Measurements from ENCODE around the gene ZNF319. TPM values are rescaled to one million over a fixed set of nuclear protein-coding genes. Genes with fewer than 3 reads are reported as not detected.

Gene ZNF319
- total RNA-seq, 1 donor from 2014 or later: 14.9 TPM

DNA sequence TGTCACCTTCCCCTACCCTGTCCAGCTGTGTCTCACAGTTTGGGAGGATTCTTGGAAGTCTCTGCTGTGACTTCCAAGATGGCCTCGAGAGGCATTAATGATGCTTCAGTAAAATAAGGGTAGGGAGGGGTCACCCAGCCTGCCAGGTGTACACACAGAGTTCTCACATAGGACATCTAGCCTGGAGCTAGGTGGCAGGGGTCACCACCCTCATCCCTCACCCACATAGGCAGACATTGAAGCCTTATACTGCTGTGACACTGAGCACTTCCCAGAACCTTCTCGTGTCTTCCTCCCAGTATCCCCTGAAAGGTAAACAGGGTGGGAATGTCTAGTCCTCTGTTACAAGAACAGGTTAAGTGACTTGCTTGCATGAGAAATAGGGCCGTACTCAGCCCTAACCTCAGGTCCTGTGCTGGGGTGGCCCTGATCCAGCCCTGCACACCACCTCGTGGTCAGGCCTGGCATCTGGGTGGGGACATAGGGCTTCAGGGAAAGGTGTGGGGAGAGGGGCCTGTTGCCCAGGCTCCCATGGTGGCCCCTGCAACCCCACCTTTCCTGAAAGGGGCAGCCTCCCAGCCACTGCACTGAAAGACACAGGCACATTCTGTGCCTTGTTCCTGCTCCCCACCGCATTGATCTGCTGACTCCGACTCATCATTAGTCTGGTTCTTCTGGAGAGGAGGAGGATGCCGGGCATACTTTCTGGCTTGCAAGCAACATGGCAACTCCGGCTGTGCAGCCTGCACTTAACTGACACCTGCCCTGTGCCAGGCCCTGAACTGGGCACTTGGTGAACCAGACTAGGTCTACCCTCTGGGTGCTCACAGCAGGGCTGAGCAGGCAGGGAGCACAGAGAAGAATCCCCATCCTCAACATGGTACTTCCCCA is 21.4 kb upstream of the ZNF319 start:
- Mint-ChIP-seq H3K9me3 (ENCODE audit: low read depth) (no peaks in the 10 kb centered on the region), H3K36me3 (ENCODE audit: insufficient read depth) (no peaks in the 10 kb centered on the region), H3K4me1 (ENCODE audit: low read depth) (peaks cover 20% of the 10 kb centered on the region), H3K4me3 (ENCODE audit: low read depth) (no peak overlapping the region), H3K27me3 (no peaks in the 10 kb centered on the region), H3K27ac (no peak overlapping the region)
- TF ChIP-seq, protein P1, sequence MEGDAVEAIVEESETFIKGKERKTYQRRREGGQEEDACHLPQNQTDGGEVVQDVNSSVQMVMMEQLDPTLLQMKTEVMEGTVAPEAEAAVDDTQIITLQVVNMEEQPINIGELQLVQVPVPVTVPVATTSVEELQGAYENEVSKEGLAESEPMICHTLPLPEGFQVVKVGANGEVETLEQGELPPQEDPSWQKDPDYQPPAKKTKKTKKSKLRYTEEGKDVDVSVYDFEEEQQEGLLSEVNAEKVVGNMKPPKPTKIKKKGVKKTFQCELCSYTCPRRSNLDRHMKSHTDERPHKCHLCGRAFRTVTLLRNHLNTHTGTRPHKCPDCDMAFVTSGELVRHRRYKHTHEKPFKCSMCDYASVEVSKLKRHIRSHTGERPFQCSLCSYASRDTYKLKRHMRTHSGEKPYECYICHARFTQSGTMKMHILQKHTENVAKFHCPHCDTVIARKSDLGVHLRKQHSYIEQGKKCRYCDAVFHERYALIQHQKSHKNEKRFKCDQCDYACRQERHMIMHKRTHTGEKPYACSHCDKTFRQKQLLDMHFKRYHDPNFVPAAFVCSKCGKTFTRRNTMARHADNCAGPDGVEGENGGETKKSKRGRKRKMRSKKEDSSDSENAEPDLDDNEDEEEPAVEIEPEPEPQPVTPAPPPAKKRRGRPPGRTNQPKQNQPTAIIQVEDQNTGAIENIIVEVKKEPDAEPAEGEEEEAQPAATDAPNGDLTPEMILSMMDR (IDR thresholded peaks at IDR 0.05; ENCODE audit: unreplicated experiment): no peak
- no peak for DNase-seq (ENCODE audit: low spot score, unreplicated experiment)

DNA sequence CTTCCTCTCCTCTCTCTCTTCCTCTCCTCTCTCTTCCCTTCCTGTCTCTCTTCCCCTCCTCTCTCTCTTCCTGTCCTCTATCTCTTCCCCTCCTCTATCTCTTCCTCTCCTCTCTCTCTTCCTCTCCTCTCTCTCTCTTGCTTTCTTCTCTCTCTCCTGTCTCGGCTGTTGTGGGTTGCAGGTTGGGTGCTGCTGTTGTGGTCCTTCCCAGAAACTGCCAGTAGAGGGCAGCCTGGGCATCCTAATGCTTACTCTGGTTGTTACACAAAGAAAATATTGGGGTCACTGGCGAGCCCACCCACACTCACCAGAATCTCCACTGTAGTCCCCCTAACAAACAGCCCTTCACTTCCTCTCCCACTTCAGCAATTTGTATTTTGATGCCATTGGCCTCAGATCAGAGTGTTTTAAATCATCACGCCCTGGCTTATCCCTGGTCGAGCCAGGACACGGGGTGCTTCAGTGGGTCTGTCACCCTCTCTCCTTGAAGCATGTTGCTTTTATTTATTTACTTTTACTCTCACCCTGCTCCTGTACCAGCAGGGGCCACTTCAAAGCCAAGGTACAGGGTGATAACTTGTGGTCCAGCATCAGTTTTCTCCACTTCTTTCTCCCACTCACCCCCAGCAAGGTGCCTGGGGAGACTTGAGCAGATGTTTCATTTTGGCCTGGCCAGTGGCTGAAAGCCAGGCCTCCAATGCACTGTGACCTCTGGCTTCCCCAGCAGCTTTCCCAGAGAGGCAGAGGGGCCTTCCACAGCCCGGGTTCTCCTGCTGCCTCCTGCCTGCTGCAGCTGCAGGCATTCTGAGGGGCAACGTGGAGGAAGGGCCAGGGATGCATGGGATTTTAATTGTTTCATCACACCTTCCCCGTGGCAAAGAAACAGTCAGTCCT is 20.4 kb upstream of the ZNF319 start:
- Mint-ChIP-seq H3K27ac (no peak overlapping the region), H3K27me3 (no peaks in the 10 kb centered on the region), H3K9me3 (ENCODE audit: low read depth) (no peaks in the 10 kb centered on the region), H3K4me1 (ENCODE audit: low read depth) (peaks cover 20% of the 10 kb centered on the region), H3K36me3 (ENCODE audit: insufficient read depth) (no peaks in the 10 kb centered on the region), H3K4me3 (ENCODE audit: low read depth) (no peak overlapping the region)
- peak; percentile 54 for DNase-seq (ENCODE audit: low spot score, unreplicated experiment)
- TF ChIP-seq, protein P1 (IDR thresholded peaks at IDR 0.05; ENCODE audit: unreplicated experiment): peak; percentile 82

DNA sequence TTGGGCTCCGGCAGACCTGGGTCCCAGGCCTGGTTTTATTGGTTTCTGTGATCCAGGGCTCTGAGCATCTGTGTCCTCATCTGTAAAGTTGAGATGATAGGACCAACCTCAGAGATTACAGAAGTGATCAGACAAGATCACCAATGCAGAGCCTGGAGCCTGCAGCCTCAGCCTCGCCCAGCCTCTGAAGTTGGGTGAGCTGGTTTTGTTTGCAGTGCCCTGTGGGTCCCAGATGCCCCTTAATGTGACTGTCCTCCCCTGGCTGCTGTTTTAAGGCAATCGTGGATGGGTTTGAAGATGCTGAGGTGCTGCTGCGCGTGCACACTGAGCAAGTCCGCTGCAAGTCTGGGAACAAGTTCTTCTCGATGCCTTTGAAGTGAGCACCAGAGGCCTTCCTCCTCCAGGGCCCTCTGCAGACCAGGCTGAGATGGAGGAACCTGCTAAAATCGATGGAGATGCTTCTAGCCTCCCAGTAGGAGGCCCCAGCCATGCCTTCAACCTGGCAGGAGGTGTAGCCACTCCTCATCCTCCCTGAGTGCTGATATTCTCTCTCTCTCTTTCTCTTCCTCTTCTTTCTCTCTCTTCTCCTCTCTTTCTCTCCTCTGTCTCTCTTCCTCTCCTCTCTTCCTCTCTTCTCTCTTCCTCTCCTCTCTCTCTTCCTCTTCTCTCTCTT is 19.5 kb upstream of the ZNF319 start:
- TF ChIP-seq, protein P1 (IDR thresholded peaks at IDR 0.05; ENCODE audit: unreplicated experiment): no peak

DNA sequence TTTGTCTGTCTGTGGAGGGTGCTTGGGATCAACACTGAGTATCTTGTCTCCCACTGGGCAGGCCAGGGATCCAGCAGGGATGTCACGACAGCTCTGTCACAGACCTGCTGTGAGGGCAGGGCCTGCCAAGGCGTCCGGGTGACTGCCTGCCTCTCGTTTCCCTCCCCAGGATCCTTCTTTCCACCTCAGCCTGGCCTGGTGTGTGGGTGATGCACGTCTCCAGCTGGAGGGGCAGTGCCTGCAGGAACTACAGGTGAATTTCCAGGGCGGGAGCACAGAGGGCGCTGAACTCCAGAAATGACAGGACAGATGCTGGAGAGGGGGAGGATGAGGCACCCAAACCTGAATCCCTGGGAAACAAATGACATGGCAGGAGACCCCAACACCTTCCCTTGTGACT is 18.3 kb upstream of the ZNF319 start:
- TF ChIP-seq, protein P1 (IDR thresholded peaks at IDR 0.05; ENCODE audit: unreplicated experiment): peak; percentile 14
- Mint-ChIP-seq H3K36me3 (ENCODE audit: insufficient read depth) (no peaks in the 10 kb centered on the region), H3K4me1 (ENCODE audit: low read depth) (peaks cover 14% of the 10 kb centered on the region), H3K27me3 (no peaks in the 10 kb centered on the region), H3K27ac (no peak overlapping the region), H3K9me3 (ENCODE audit: low read depth) (no peaks in the 10 kb centered on the region), H3K4me3 (ENCODE audit: low read depth) (no peak overlapping the region)
- no peak for DNase-seq (ENCODE audit: low spot score, unreplicated experiment)

More for the DNA sequence above, 19.5 kb upstream of the ZNF319 start:
- no peaks in the 10 kb centered on the region for H3K36me3 Mint-ChIP-seq (ENCODE audit: insufficient read depth)
- no peaks in the 10 kb centered on the region for H3K27me3 Mint-ChIP-seq
- no peak for DNase-seq (ENCODE audit: low spot score, unreplicated experiment)
- peaks cover 19% of the 10 kb centered on the region for H3K4me1 Mint-ChIP-seq (ENCODE audit: low read depth)
- H3K4me3 Mint-ChIP-seq (ENCODE audit: low read depth): no peak overlapping the region
- H3K27ac Mint-ChIP-seq: no peak overlapping the region
- H3K9me3 Mint-ChIP-seq (ENCODE audit: low read depth): no peaks in the 10 kb centered on the region
